ENCODE data around the gene CTNNA1.

The CTNNA1 gene

GRCh38 chr5:138936225-138936967 is 183.2 kb downstream of the CTNNA1 start:
- Histone ChIP-seq H3K4me3 (ENCODE audit: low read length) (no peak overlapping the region), H3K27me3 (ENCODE audit: control insufficient read depth, insufficient read depth, low read length) (no peaks in the 10 kb centered on the region), H3K36me3 (ENCODE audit: control insufficient read depth, insufficient read depth, low read length) (peaks cover 11% of the 10 kb centered on the region; the same call in 1 of the 2 replicates), H3K27ac (ENCODE audit: low read length) (no peak overlapping the region), H3K4me1 (ENCODE audit: control insufficient read depth, insufficient read depth, low read length) (peaks cover 4% of the 10 kb centered on the region; the same call in 1 of the 2 replicates), H3K9me3 (ENCODE audit: control insufficient read depth, insufficient read depth, low read length) (no peaks in the 10 kb centered on the region)
- WGBS (ENCODE audit: insufficient coverage, insufficient read length), result no CpG with 5 or more reads among the region's 22 CpGs
- DNase-seq (ENCODE audit: low read depth, low spot score), result no peak

DNA sequence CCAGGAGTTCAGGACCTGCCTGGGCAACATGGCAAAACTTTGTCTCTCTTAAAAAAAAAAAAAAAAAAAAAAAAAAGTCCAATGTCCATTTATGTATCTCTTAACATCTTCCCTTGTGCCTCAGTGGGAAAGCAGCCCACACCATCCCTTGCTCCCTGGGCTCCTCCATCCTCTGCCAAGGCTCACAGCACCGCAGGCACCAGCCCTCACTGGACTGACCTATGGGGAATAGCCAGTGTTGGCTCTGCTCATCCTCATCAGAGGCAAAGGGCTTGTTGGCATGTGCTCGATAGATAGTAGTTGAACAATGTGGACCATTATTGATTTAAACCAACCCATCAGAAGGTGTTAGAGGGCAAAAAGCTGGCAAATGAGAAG is 183.7 kb downstream of the CTNNA1 start:
- no peak for DNase-seq (ENCODE audit: low read depth, low spot score)
- Histone ChIP-seq H3K4me3 (ENCODE audit: low read length) (no peak overlapping the region), H3K9me3 (ENCODE audit: control insufficient read depth, insufficient read depth, low read length) (no peaks in the 10 kb centered on the region), H3K27me3 (ENCODE audit: control insufficient read depth, insufficient read depth, low read length) (no peaks in the 10 kb centered on the region), H3K4me1 (ENCODE audit: control insufficient read depth, insufficient read depth, low read length) (peaks cover 4% of the 10 kb centered on the region; the same call in 1 of the 2 replicates), H3K27ac (ENCODE audit: low read length) (no peak overlapping the region), H3K36me3 (ENCODE audit: control insufficient read depth, insufficient read depth, low read length) (peaks cover 8% of the 10 kb centered on the region; the same call in 1 of the 2 replicates)
- WGBS (ENCODE audit: insufficient coverage, insufficient read length), result no CpG with 5 or more reads among the region's 2 CpGs

GRCh38 chr5:138937392-138938387 is 184.5 kb downstream of the CTNNA1 start:
- no peak overlapping the region for H3K27ac ChIP-seq (ENCODE audit: low read length)
- H3K27me3 ChIP-seq (ENCODE audit: control insufficient read depth, insufficient read depth, low read length), result no peaks in the 10 kb centered on the region
- H3K36me3 ChIP-seq (ENCODE audit: control insufficient read depth, insufficient read depth, low read length), result peaks cover 2% of the 10 kb centered on the region; the same call in 1 of the 2 replicates
- WGBS (ENCODE audit: insufficient coverage, insufficient read length), result no CpG with 5 or more reads among the region's 25 CpGs
- H3K4me1 ChIP-seq (ENCODE audit: control insufficient read depth, insufficient read depth, low read length), result peaks cover 4% of the 10 kb centered on the region; the same call in 1 of the 2 replicates
- no peaks in the 10 kb centered on the region for H3K9me3 ChIP-seq (ENCODE audit: control insufficient read depth, insufficient read depth, low read length)
- no peak overlapping the region for H3K4me3 ChIP-seq (ENCODE audit: low read length)
- no peak for DNase-seq (ENCODE audit: low read depth, low spot score)

GRCh38 chr5:138938526-138938925 is 185.3 kb downstream of the CTNNA1 start:
- Histone ChIP-seq H3K27ac (ENCODE audit: low read length) (no peak overlapping the region), H3K9me3 (ENCODE audit: control insufficient read depth, insufficient read depth, low read length) (no peaks in the 10 kb centered on the region), H3K36me3 (ENCODE audit: control insufficient read depth, insufficient read depth, low read length) (no peaks in the 10 kb centered on the region; the same call in 1 of the 2 replicates), H3K27me3 (ENCODE audit: control insufficient read depth, insufficient read depth, low read length) (no peaks in the 10 kb centered on the region), H3K4me3 (ENCODE audit: low read length) (no peak overlapping the region), H3K4me1 (ENCODE audit: control insufficient read depth, insufficient read depth, low read length) (peaks cover 4% of the 10 kb centered on the region; the same call in 1 of the 2 replicates)
- no peak for DNase-seq (ENCODE audit: low read depth, low spot score)
- no CpG with 5 or more reads among the region's 5 CpGs for WGBS (ENCODE audit: insufficient coverage, insufficient read length)

DNA sequence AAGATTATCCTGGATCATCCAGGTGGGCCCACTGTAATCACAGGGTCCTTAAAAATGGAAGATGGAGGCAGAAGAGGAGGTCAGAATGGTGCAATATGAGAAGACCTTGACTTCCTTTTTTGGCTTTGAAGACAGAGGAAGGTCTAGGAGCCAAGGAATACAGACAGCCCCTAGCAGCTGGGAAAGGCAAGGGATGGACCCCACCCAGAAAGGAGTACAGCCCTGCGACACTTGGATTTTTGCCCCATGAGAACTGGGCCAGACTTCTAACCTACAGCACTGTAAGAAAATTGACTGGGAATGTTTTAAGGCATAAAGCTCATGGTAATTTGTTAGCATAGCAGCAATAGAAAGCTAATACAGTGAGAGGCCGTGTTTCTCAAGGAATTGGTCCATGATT is 188.8 kb downstream of the CTNNA1 start:
- DNase-seq (ENCODE audit: low read depth, low spot score), result no peak
- Histone ChIP-seq H3K4me3 (ENCODE audit: low read length) (no peak overlapping the region), H3K27me3 (ENCODE audit: control insufficient read depth, insufficient read depth, low read length) (no peaks in the 10 kb centered on the region), H3K36me3 (ENCODE audit: control insufficient read depth, insufficient read depth, low read length) (no peaks in the 10 kb centered on the region), H3K27ac (ENCODE audit: low read length) (no peak overlapping the region), H3K4me1 (ENCODE audit: control insufficient read depth, insufficient read depth, low read length) (peaks cover 7% of the 10 kb centered on the region; the same call in 1 of the 2 replicates), H3K9me3 (ENCODE audit: control insufficient read depth, insufficient read depth, low read length) (no peaks in the 10 kb centered on the region)
- WGBS (ENCODE audit: insufficient coverage, insufficient read length), result no CpG with 5 or more reads among the region's 2 CpGs

- no CpG with 5 or more reads among the region's 3 CpGs for WGBS (ENCODE audit: insufficient coverage, insufficient read length)
- DNase-seq (ENCODE audit: low read depth, low spot score), result no peak
These were observed 189.6 kb downstream of the CTNNA1 start for GRCh38 chr5:138942861-138943260.

DNA sequence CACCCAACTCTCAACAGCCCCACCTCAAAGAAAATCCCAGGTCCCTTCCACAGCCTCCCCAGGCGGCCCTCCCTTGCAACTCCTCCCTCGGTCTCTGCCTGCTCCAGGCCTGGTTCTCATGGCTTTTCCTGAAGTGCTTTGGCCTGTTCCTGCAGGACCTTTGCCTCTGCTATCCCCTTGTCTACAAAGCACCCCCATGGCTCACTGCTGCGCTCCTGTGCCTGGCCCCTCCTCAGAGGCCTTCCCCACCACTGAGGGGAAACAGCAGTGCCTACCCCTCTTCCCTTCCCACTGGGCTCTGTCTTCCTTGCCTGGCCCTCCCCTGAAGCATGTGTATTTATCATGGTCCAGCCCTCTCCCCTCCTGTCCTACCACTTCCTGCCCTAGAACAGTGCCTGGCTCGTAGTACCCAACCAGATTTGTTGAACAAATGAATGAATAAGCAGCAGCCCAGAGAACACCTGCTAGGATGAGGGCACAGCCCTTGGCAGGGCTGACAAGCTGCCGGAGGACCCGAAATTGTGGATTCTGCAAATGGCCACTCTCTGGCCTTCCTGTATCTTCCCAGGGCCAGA is 190.5 kb downstream of the CTNNA1 start:
- Histone ChIP-seq H3K4me3 (ENCODE audit: low read length) (no peak overlapping the region), H3K4me1 (ENCODE audit: control insufficient read depth, insufficient read depth, low read length) (peaks cover 3% of the 10 kb centered on the region; the same call in 1 of the 2 replicates), H3K9me3 (ENCODE audit: control insufficient read depth, insufficient read depth, low read length) (no peaks in the 10 kb centered on the region), H3K27me3 (ENCODE audit: control insufficient read depth, insufficient read depth, low read length) (no peaks in the 10 kb centered on the region), H3K27ac (ENCODE audit: low read length) (no peak overlapping the region), H3K36me3 (ENCODE audit: control insufficient read depth, insufficient read depth, low read length) (no peaks in the 10 kb centered on the region)
- DNase-seq (ENCODE audit: low read depth, low spot score), result no peak
- no CpG with 5 or more reads among the region's 6 CpGs for WGBS (ENCODE audit: insufficient coverage, insufficient read length)

More at GRCh38 chr5:138942861-138943260, 189.6 kb downstream of the CTNNA1 start:
- Histone ChIP-seq H3K4me3 (ENCODE audit: low read length) (no peak overlapping the region), H3K4me1 (ENCODE audit: control insufficient read depth, insufficient read depth, low read length) (peaks cover 6% of the 10 kb centered on the region; the same call in 1 of the 2 replicates), H3K27ac (ENCODE audit: low read length) (no peak overlapping the region), H3K9me3 (ENCODE audit: control insufficient read depth, insufficient read depth, low read length) (no peaks in the 10 kb centered on the region), H3K27me3 (ENCODE audit: control insufficient read depth, insufficient read depth, low read length) (no peaks in the 10 kb centered on the region), H3K36me3 (ENCODE audit: control insufficient read depth, insufficient read depth, low read length) (no peaks in the 10 kb centered on the region)

GRCh38 chr5:138944527-138945322 is 191.5 kb downstream of the CTNNA1 start:
- no peak for DNase-seq (ENCODE audit: low read depth, low spot score)
- Histone ChIP-seq H3K9me3 (ENCODE audit: control insufficient read depth, insufficient read depth, low read length) (no peaks in the 10 kb centered on the region), H3K27ac (ENCODE audit: low read length) (no peak overlapping the region), H3K27me3 (ENCODE audit: control insufficient read depth, insufficient read depth, low read length) (no peaks in the 10 kb centered on the region), H3K4me1 (ENCODE audit: control insufficient read depth, insufficient read depth, low read length) (peaks cover 3% of the 10 kb centered on the region; the same call in 1 of the 2 replicates), H3K4me3 (ENCODE audit: low read length) (no peak overlapping the region), H3K36me3 (ENCODE audit: control insufficient read depth, insufficient read depth, low read length) (no peaks in the 10 kb centered on the region)
- no CpG with 5 or more reads among the region's 23 CpGs for WGBS (ENCODE audit: insufficient coverage, insufficient read length)

DNA sequence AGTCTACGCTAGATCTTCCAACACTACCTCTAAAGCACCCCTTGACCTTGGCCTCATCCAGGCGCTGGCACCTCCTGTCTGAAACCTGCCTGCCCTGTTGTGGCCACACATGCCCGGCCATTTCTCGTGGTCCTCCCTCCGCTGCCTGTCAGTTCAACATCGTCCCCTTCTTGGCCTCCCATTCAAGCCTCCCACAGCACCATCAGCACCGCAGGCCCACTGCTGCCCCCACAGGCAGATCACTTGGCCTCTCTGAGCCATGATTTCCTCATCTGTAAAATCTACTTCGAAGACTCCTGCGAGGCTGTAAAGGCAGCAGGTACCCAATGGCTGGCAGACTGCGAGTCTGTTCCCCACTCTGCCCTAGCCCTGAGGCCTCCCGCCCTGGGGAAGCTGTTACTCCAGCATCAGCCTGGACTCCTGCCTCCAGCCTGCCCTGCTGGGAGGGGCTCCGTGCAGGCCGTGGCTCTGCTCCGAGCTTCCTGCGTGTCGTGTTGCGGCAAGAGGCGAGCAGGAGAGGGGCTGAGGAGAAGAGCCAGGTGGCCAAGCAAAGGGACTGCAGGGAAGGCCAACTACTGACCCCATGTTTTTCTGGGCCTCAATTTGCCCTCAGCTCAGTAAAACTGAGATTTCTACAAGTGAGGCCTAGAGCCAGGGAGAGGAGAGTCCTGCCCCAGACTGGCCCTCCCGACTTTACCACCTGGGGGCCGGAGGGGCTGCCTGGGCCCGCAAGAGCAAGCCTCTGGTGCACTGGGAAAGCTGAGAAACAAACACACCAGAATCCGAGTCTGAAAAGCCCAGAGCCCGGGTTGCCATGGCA is 192.4 kb downstream of the CTNNA1 start:
- peaks cover 3% of the 10 kb centered on the region; the same call in 1 of the 2 replicates for H3K4me1 ChIP-seq (ENCODE audit: control insufficient read depth, insufficient read depth, low read length)
- WGBS (ENCODE audit: insufficient coverage, insufficient read length), result no CpG with 5 or more reads among the region's 23 CpGs
- H3K4me3 ChIP-seq (ENCODE audit: low read length), result no peak overlapping the region
- no peaks in the 10 kb centered on the region for H3K36me3 ChIP-seq (ENCODE audit: control insufficient read depth, insufficient read depth, low read length)
- no peaks in the 10 kb centered on the region for H3K27me3 ChIP-seq (ENCODE audit: control insufficient read depth, insufficient read depth, low read length)
- DNase-seq (ENCODE audit: low read depth, low spot score), result no peak
- no peak overlapping the region for H3K27ac ChIP-seq (ENCODE audit: low read length)
- H3K9me3 ChIP-seq (ENCODE audit: control insufficient read depth, insufficient read depth, low read length), result no peaks in the 10 kb centered on the region

All from iPS DF 6.9 (cell line).